ENCODE measurements around the gene COPE.

COPE gene

DNA sequence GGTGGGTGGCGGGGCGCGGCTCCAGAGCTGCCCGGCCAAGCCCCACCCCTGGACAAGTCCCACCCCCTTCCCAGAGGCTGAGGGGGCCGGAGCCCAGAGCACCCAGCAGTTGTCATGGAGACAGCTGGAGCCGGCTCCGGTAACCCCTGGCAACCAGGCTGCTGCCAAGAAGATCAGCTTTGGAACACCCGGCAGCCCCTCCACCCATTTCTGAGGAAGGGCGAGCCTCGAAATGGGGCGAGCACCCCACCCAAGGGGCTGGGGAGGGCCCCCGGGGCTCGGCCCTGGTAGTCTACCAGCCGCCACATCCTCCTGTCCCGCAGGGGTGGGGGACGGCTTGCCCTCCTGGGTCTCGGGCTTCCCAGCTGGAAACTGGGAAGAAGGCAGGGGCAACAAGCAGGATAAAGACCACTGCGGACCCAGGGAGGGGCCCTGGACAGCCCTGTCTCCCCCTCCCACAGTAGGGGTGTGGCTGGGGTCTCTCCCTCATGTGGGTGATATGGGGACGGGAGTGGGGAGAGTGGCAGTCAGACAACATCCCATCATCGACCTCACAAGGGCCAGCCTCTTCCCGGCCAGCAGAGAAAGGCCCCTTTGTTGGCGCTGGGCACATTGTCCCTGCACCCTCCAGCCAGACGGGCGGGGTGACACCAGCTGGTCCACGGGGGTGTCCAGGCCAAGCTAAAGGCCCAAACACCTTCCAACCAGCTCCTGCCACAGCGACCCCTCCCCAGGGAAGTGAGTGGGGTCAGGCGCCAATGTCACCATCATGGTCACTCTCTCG, 24.7 kb downstream of the COPE start:
- no peak for DNase-seq

- no peak for DNase-seq
These were observed 25.5 kb downstream of the COPE start for GRCh38 chr19:18893587-18894253.

DNA sequence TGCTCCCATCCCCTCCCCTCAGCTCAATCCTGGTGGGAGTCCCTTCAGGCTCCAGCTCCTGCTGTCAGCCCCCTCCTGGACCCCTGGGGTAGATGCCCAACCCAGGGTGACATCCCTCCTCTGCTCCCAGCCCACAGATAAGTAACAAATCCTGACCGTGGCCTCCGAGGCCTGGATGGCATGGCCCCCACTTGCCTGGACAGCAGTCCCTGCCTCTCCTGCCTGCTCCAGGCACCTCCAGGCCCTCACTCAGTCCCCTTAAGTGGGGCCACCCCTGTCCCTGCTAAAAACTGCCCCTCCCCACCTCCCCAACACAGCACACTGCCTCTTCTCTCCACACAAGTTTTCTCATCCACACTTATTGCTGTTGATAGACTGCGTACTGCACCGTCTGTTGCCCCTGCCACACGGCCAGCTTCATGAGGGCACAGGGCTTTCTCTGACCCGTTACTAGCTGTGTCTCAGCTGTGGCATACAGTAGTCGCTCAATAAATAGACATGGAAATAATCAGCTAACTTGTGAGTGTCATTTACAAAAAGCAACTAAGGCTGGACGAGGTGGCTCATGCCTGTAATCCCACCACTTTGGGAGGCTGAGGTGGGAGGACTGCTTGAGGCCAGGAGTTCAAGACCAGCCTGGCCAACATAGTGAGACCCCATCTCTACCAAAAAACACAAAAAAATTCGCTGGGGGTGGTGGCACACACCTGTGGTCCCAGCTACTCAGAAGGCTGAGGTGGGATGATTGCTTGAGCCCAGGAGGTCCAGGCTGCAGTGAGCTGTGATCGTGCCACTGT, 29.0 kb downstream of the COPE start:
- no peak for DNase-seq

GRCh38 chr19:18886972-18887371, 32.2 kb downstream of the COPE start:
- DNase-seq, result no peak

DNA sequence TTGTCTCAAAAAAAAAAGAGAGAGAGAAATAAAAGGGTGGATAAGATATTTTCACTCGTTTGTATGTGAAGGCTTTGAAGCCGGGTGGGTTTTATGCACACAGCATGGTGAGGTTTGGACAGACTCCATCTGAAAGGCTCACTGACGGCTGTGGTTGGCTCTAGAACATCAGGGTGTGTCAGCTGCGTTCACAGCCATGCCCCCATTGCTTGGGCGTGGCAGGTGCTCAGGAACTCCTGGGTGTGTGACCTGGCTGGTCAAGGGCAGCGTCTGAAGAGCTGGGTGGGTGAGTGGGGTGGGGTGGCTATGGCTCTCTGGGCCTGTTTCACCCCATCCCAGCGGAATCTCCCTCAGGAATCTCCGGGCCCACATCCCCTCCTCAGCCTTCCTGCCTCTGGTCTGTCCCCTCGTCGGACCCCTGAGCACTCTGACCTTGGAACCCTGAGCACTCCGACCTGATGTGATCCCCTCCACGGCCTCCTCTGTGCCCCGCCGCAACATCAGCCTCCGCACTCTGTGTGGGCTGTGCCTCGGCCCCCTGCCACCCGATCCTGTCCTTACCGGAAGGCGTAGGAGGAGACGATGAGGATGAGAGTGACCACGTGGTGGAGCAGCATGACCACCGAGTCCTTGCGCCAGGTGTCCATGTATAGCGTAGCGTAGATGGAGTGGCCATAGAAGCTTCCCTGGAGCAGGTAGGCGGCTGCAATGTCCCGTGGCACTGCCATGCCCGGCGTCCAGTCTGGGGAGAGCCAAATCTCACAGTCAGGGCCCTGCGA, 35.5 kb downstream of the COPE start:
- no peak for DNase-seq

- no peak for DNase-seq
These were observed 37.7 kb downstream of the COPE start for GRCh38 chr19:18881491-18881890.

DNA sequence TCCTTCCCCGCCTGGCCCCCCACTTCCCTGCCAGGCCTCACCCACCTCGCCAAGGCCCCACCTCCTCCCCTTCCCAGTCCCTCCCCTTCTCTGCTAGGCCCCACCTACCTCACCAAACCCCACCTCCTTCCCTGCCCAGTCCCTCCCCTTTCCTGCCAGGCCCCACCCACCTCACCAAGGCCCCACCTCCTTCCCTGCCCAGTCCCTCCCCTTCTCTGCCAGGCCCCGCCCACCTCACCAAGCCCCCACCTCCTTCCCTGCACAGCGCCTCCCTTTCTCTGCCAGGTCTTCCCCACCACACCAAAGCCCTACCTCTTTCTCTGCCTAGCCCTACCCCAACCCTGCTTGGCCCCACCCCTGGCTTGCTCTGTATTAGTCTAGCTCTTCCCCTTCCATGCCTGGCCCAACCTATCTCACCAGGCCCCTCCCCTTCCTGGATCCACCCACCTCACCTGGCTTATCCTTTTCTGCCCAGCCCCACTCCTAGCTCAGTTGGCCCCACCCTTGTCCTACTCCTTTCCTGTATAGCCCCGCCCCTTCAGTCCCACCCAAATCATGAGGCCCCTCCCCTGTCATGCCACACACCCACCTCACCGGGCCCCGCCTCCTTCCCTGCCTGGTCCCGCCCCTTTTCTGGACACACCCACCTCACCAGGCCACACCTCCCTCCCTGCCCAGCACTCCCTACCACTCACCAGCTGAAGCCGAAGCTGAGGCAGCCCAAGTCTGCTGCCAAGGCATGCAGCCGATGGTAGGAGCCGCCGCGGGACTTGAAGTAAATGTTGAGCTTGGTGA, 39.4 kb downstream of the COPE start:
- DNase-seq, result no peak

GRCh38 chr19:18878858-18879578, 40.2 kb downstream of the COPE start:
- no peak for DNase-seq

DNA sequence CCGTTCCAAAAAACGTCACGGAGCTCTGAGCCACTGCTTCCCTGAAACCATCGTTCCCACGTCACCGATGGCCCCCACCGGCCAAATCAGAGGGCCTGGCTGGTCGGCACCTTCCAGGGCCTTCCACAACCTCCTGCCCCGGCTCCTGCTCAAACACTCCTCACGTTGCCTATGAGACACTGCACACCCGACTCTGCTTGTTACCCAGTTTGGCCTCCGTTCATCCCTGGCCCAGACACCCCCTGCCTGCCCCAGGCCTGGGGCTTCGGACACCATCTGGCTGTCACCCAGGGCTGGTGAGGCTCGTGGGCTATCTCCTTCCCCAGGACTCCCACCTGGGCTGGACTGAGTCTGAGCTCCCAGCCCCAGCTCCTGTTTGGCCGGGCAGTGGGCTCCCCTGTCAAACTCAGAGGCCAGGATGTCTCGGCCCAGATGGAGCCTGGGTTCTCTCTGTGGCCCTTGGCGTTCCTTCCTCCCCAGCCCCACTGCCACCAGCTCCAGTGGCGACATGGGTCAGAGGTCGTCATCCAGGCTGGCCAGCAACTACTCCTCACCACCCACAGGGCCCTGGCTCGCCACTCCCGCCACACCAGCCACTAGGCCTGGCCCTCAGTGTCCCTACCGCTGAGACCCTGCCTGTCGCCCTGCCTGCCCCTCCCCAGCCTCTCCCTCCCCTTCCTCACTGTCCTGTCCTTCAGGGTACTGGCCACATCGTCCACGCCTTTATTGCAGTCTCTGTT, 41.0 kb downstream of the COPE start:
- DNase-seq, result no peak

GRCh38 chr19:18876865-18877264, 42.3 kb downstream of the COPE start:
- DNase-seq, result no peak

GRCh38 chr19:18875726-18876125, 43.5 kb downstream of the COPE start:
- no peak for DNase-seq

- DNase-seq, result no peak
These were observed 47.6 kb downstream of the COPE start for GRCh38 chr19:18871543-18871942.

GRCh38 chr19:18870531-18871172, 48.5 kb downstream of the COPE start:
- DNase-seq, result no peak

GRCh38 chr19:18869781-18870530, 49.2 kb downstream of the COPE start:
- no peak for DNase-seq

GRCh38 chr19:18869023-18869618, 50.1 kb downstream of the COPE start:
- DNase-seq, result no peak

DNA sequence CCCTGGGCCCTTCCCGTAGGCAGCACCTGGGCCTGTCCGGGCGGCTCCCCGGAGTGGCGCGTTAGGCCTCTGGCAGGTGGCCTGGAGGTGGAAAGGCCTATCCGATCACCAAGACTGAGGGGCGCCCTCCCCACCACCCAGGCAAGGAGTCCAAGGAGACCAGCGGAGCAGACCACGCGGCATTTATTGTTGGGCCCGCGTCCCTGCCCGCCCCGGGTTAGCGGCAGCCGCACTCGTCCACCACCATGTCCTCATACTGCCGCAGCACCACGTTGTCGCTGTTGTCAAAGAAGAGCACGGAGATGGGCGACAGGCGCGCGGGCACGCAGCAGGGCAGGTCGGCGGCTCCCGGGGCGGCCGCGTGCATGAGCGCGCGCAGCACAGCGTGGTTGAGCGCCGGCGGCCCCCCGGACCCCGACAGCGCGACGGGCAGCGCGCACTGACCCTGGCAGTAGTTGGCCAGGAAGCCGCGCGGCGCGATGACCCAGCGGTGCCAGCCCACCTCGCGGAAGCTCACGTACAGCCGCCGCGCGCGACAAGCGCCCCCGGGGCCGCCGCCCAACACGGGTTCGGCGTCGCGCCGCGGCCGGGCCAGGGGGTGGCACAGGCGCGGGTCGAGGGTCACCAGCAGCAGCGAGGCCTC, 50.7 kb downstream of the COPE start:
- no peak for DNase-seq

GRCh38 chr19:18867751-18868150, 51.4 kb downstream of the COPE start:
- no peak for DNase-seq

DNA sequence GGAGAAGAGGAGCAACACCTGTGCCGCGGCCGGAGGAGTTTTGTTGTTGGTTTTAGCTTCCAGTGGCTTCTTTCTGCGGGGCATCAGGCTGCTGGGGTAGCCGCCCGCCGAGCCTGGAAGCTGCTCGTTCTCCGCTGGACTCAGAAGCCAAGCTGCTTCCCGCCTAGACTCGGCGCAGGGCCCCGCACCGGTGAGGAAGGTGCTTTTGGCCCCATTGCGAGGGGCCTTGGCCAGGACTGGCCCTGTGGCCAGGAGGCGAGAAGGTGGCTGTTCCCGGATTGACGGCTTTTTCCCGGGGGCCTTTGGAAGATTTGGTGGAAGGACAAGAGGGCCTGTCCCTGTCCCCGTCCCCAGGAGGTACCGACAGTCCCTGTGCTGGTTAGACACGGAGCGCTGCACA, 52.0 kb downstream of the COPE start:
- DNase-seq, result no peak

DNA sequence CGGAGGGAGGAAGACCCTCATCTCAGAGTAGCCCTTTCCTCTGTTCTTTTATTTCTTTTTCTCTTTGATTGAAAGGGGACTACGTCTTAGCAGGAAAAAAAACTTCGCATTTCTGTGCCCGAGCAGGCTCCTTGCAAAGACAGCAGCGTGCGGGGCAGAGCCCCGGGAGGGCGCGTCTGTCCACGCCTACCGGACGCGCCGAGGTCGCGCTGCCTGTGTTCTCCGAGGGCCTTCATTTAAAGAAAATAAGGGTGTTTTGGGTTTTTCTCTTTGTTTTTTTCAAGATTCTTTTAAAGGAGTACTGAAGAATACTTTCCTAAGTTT, 52.4 kb downstream of the COPE start:
- no peak for DNase-seq
